CD4-positive, alpha-beta T cell (primary cell): ENCODE measurements around the gene EHF. TPM values are rescaled to one million over a fixed set of nuclear protein-coding genes. Genes with fewer than 3 reads are reported as not detected.

Experiments used
- ATAC-seq: fragments of 200-7000 bp; cut with Tn5 transposase; one replicate; pipeline ENCODE4 v1.10.0; 2022; ENCODE audit warnings: mild to moderate bottlenecking; ENCODE audit not compliant: poor library complexity
- CTCF ChIA-PET: fragments of 350-600 bp; sonication (Branson Sonifier 250); formaldehyde crosslinking; loops from one replicate; lab custom pipeline; 2021; ENCODE audit warnings: antibody characterized with exemption, inconsistent platforms; lab: Charles Lee
- POLR2A ChIA-PET: fragments of 350-600 bp; sonication (Branson Sonifier 250); formaldehyde crosslinking; loops from one replicate; lab custom pipeline; 2021; ENCODE audit warnings: antibody characterized with exemption, inconsistent platforms; lab: Charles Lee
- DNase-seq, 14 experiments: peaks; one replicate each; pipeline ENCODE4 v3.0.0-alpha.2; 2013 to 2020; ENCODE audit warnings: mixed read lengths in 2 of 14
- H3K27ac ChIP-seq, 2 donors: one replicate each; pipeline versions ENCODE4 v1.5.1 to v1.7.0; 2013; ENCODE audit warnings: low read length in 2 of 2, low read depth in 1 of 2, mild to moderate bottlenecking in 1 of 2
- H3K27me3 ChIP-seq, 2 experiments: 1 replicate in 1 of 2; 2 replicates in 1 of 2; pipeline versions ENCODE4 v1.6.1 to v1.7.0; 2013; ENCODE audit warnings: low read length in 2 of 2, control low read depth in 1 of 2, mild to moderate bottlenecking in 1 of 2, moderate library complexity in 1 of 2; ENCODE audit not compliant: insufficient read depth in 2 of 2, control insufficient read depth in 1 of 2
- H3K36me3 ChIP-seq: one replicate; pipeline ENCODE4 v1.6.1; 2013; ENCODE audit warnings: low read length, control low read depth; ENCODE audit not compliant: insufficient read depth
- H3K4me1 ChIP-seq: one replicate; pipeline ENCODE4 v1.6.1; 2013; ENCODE audit warnings: low read length, control low read depth; ENCODE audit not compliant: insufficient read depth
- H3K4me3 ChIP-seq: one replicate; pipeline ENCODE4 v1.5.1; 2013; ENCODE audit warnings: mild to moderate bottlenecking, low read length, moderate library complexity
- H3K9me3 ChIP-seq, 2 experiments: 1 replicate in 1 of 2; 2 replicates in 1 of 2; pipeline versions ENCODE4 v1.6.1 to v1.7.0; 2013; ENCODE audit warnings: low read length in 2 of 2, mild to moderate bottlenecking in 2 of 2, control low read depth in 1 of 2, moderate library complexity in 1 of 2; ENCODE audit not compliant: control insufficient read depth in 1 of 2, insufficient read depth in 1 of 2
- H3K27ac Mint-ChIP-seq: one replicate; pipeline ENCODE4 v1.8.0; 2020; ENCODE audit warnings: mixed read lengths
- H3K27me3 Mint-ChIP-seq: one replicate; pipeline ENCODE4 v1.8.0; 2021; ENCODE audit warnings: mixed read lengths
- H3K36me3 Mint-ChIP-seq: one replicate; pipeline ENCODE4 v1.8.0; 2021; ENCODE audit warnings: low read depth, mixed read lengths
- H3K4me1 Mint-ChIP-seq: one replicate; pipeline ENCODE4 v1.8.0; 2021; ENCODE audit warnings: low read depth, mixed read lengths
- H3K4me3 Mint-ChIP-seq: one replicate; pipeline ENCODE4 v1.8.0; 2020; ENCODE audit warnings: mild to moderate bottlenecking, mixed read lengths
- H3K9me3 Mint-ChIP-seq: one replicate; pipeline ENCODE4 v1.8.0; 2020; ENCODE audit warnings: mixed read lengths
- CTCF ChIP-seq: fragments of 200-600 bp; IDR thresholded peaks from one replicate; pipeline ENCODE4 v1.8.0; 2022; ENCODE audit warnings: antibody characterized with exemption, mild to moderate bottlenecking
- intact Hi-C, 2 experiments: fragments of 100-400 bp; cut with DNase I in 1 of 2; cut with micrococcal nuclease in 1 of 2; formaldehyde crosslinking; loops; one replicate each; pipeline versions ENCODE4 v1.15.1 to v1.9.0; 2023 to 2025; cut with DNase I, micrococcal nuclease
- total RNA-seq, 174 experiments: library from RNA in 2 of 174; stranded (reverse) in 2 of 174; gene quantifications; one replicate each; pipeline ENCODE4 v1.2.3 and lab custom pipeline; 2021 to 2026

The EHF gene
- total RNA-seq, 2 experiments from 2014 or later = not detected

GRCh38 chr11:34641456-34641855 lies 20.6 kb downstream of the EHF start:
- H3K9me3 ChIP-seq = no peaks in the 10 kb centered on the region
- no peak overlapping the region for H3K27ac ChIP-seq
- no peaks in the 10 kb centered on the region for H3K36me3 Mint-ChIP-seq
- CTCF ChIA-PET = no interaction called here
- H3K27me3 ChIP-seq = peaks cover 0 to 3% of the 10 kb centered on the region in 2 experiments
- no peak for ATAC-seq
- no peaks in the 10 kb centered on the region for H3K9me3 Mint-ChIP-seq
- no peaks in the 10 kb centered on the region for H3K4me1 ChIP-seq
- H3K27me3 Mint-ChIP-seq = peaks cover 8% of the 10 kb centered on the region
- DNase-seq = no peak
- H3K36me3 ChIP-seq = no peaks in the 10 kb centered on the region
- no peak overlapping the region for H3K4me3 ChIP-seq
- no peak for TF ChIP-seq CTCF
- H3K4me1 Mint-ChIP-seq = no peaks in the 10 kb centered on the region
- intact Hi-C loops = no loop called here
- H3K27ac Mint-ChIP-seq = no peak overlapping the region
- POLR2A ChIA-PET = no interaction called here
- H3K4me3 Mint-ChIP-seq = no peak overlapping the region

- intact Hi-C loops = no loop called here
- Histone ChIP-seq H3K36me3 (no peaks in the 10 kb centered on the region), H3K4me3 (no peak overlapping the region), H3K27me3 (peaks cover 0 to 3% of the 10 kb centered on the region in 2 experiments), H3K9me3 (no peaks in the 10 kb centered on the region), H3K4me1 (no peaks in the 10 kb centered on the region), H3K27ac (no peak overlapping the region)
- H3K36me3 Mint-ChIP-seq = no peaks in the 10 kb centered on the region
- H3K9me3 Mint-ChIP-seq = no peaks in the 10 kb centered on the region
- H3K4me1 Mint-ChIP-seq = no peaks in the 10 kb centered on the region
- CTCF ChIA-PET = no interaction called here
- DNase-seq (no peak), ATAC-seq (no peak)
- H3K4me3 Mint-ChIP-seq = no peak overlapping the region
- no peak overlapping the region for H3K27ac Mint-ChIP-seq
- no peak for TF ChIP-seq CTCF
- peaks cover 8% of the 10 kb centered on the region for H3K27me3 Mint-ChIP-seq
- POLR2A ChIA-PET = no interaction called here
Measured at GRCh38 chr11:34642001-34642554, 21.2 kb downstream of the EHF start.

- ATAC-seq = no peak
- H3K27me3 Mint-ChIP-seq = peaks cover 8% of the 10 kb centered on the region
- Histone ChIP-seq H3K4me1 (no peaks in the 10 kb centered on the region), H3K4me3 (no peak overlapping the region), H3K27ac (no peak overlapping the region), H3K9me3 (no peaks in the 10 kb centered on the region), H3K36me3 (no peaks in the 10 kb centered on the region), H3K27me3 (peaks cover 0 to 3% of the 10 kb centered on the region in 2 experiments)
- no peak for TF ChIP-seq CTCF
- H3K27ac Mint-ChIP-seq = no peak overlapping the region
- H3K36me3 Mint-ChIP-seq = no peaks in the 10 kb centered on the region
- no peaks in the 10 kb centered on the region for H3K4me1 Mint-ChIP-seq
- POLR2A ChIA-PET = no interaction called here
- H3K9me3 Mint-ChIP-seq = no peaks in the 10 kb centered on the region
- no peak for DNase-seq
- CTCF ChIA-PET = no interaction called here
- no peak overlapping the region for H3K4me3 Mint-ChIP-seq
- intact Hi-C loops = no loop called here
Measured at GRCh38 chr11:34642873-34643272, 22.0 kb downstream of the EHF start.
